A673 (cell line): ENCODE measurements around the gene C17orf50.

Experiments used
- EZH2 ChIP-seq: fragments of 200-600 bp; sonication (generic); IDR thresholded peaks from 2 replicates; pipeline ENCODE4 v1.6.1; 2017; ENCODE audit warnings: borderline replicate concordance, low read depth, mild to moderate bottlenecking, mixed read lengths, antibody characterized with exemption, low read length; ENCODE audit not compliant: poor library complexity, severe bottlenecking
- TF ChIP-seq, protein P1 (sequence below): fragments of 300-800, 200-600 bp; sonication (generic); conservative IDR thresholded peaks from 2 replicates; pipeline ENCODE4 v1.5.1; 2017; ENCODE audit warnings: low read depth, mild to moderate bottlenecking, antibody characterized with exemption, low read length, moderate library complexity, mixed read lengths

DNA sequence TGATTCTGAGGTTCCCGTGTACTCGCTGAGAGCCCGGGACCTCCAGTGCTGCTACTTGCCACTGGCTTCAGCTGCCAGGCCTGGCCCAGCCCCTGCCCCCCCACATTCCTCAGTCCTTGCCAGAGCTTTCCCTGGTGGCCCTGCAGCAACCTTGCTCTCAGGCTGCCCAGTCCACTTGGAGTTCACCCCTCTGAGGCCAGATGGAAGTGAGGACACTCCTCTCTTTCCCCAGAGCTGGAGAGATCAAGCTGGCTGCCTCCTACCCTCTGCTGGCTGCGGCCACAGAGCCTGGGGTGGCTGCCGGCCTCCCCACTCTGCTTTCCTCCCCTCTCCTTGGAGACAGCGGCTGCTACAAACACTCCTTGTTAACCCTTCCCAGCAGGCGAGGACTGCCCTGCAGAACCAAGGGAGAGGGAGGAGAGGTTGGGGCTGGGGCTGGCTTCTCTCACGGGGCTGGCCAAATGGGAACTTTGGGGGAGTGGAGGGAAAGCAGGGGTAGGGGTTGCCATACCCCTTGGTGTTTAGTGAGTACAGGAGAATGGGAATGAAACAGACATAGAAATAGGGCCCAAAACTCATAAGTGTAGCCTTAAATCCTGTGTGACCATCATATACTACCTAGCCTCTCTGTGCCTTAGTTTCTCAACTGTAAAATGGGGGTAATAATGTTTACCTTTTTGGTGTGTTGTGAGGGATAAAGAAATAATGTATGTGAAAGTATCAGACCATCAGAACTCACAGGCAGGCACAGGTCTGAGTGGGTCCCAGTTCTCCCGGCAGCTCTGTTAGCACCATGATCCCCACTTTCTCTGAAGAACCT lies 7.5 kb upstream of the C17orf50 start, which contains the start of gene GAS2L2:
- TF ChIP-seq EZH2, result no peak
- TF ChIP-seq, protein P1, sequence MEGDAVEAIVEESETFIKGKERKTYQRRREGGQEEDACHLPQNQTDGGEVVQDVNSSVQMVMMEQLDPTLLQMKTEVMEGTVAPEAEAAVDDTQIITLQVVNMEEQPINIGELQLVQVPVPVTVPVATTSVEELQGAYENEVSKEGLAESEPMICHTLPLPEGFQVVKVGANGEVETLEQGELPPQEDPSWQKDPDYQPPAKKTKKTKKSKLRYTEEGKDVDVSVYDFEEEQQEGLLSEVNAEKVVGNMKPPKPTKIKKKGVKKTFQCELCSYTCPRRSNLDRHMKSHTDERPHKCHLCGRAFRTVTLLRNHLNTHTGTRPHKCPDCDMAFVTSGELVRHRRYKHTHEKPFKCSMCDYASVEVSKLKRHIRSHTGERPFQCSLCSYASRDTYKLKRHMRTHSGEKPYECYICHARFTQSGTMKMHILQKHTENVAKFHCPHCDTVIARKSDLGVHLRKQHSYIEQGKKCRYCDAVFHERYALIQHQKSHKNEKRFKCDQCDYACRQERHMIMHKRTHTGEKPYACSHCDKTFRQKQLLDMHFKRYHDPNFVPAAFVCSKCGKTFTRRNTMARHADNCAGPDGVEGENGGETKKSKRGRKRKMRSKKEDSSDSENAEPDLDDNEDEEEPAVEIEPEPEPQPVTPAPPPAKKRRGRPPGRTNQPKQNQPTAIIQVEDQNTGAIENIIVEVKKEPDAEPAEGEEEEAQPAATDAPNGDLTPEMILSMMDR, result no peak
